H9 (cell line): ENCODE measurements around the gene VAV1. TPM values are rescaled to one million over a fixed set of nuclear protein-coding genes. Genes with fewer than 3 reads are reported as not detected.

Experiments
- DNase-seq: peaks from one replicate; pipeline ENCODE4 v3.0.0-alpha.2; 2017
- H2AFZ ChIP-seq: one replicate; pipeline ENCODE4 v1.6.1; 2013; ENCODE audit warnings: mild to moderate bottlenecking, low read length, control low read depth, moderate library complexity
- H2AK5ac ChIP-seq: 2 replicates; pipeline ENCODE4 v1.6.1; 2013; ENCODE audit warnings: low read length, control low read depth, mixed read lengths; ENCODE audit not compliant: insufficient read length
- H2BK120ac ChIP-seq: one replicate; pipeline ENCODE4 v1.6.1; 2013; ENCODE audit warnings: low read depth, mild to moderate bottlenecking, low read length, control low read depth, inconsistent platforms; ENCODE audit not compliant: poor library complexity, severe bottlenecking
- H2BK12ac ChIP-seq: 2 replicates; pipeline ENCODE4 v1.6.1; 2013; ENCODE audit warnings: low read length, control low read depth, mixed read lengths, low read depth; ENCODE audit not compliant: insufficient read length
- H2BK15ac ChIP-seq: 2 replicates; pipeline ENCODE4 v1.6.1; 2013; ENCODE audit warnings: low read depth, low read length, control low read depth
- H2BK20ac ChIP-seq: one replicate; pipeline ENCODE4 v1.6.1; 2013; ENCODE audit warnings: low read depth, mild to moderate bottlenecking, low read length, control low read depth, inconsistent platforms; ENCODE audit not compliant: poor library complexity, severe bottlenecking
- H2BK5ac ChIP-seq: 2 replicates; pipeline ENCODE4 v1.6.1; 2013; ENCODE audit warnings: low read length, control low read depth, mixed read lengths; ENCODE audit not compliant: insufficient read length
- H3K14ac ChIP-seq: 2 replicates; pipeline ENCODE4 v1.6.1; 2013; ENCODE audit warnings: low read length, control low read depth; ENCODE audit not compliant: insufficient read depth
- H3K18ac ChIP-seq: 2 replicates; pipeline ENCODE4 v1.6.1; 2013; ENCODE audit warnings: low read depth, mild to moderate bottlenecking, mixed read lengths, low read length, control low read depth; ENCODE audit not compliant: insufficient read length
- H3K23ac ChIP-seq: 2 replicates; pipeline ENCODE4 v1.6.1; 2013; ENCODE audit warnings: low read length, control low read depth, mixed read lengths, low read depth; ENCODE audit not compliant: insufficient read length
- H3K23me2 ChIP-seq: 2 replicates; pipeline ENCODE4 v1.6.1; 2013; ENCODE audit warnings: low read depth, mild to moderate bottlenecking, mixed read lengths, low read length, control low read depth; ENCODE audit not compliant: insufficient read length, poor library complexity, severe bottlenecking
- H3K27ac ChIP-seq: 2 replicates; pipeline ENCODE4 v1.5.1; 2013; ENCODE audit warnings: low read length, control low read depth, mixed read lengths, low read depth; ENCODE audit not compliant: insufficient read length
- H3K27me3 ChIP-seq: 2 replicates; pipeline ENCODE4 v1.6.1; 2013; ENCODE audit warnings: low read length, control low read depth, inconsistent platforms; ENCODE audit not compliant: insufficient read depth
- H3K4ac ChIP-seq: 2 replicates; pipeline ENCODE4 v1.6.1; 2013; ENCODE audit warnings: low read depth, mild to moderate bottlenecking, control low read depth, inconsistent platforms, low read length, moderate library complexity
- H3K4me1 ChIP-seq: 2 replicates; pipeline ENCODE4 v1.6.1; 2013; ENCODE audit warnings: low read length, control low read depth, inconsistent platforms; ENCODE audit not compliant: insufficient read depth
- H3K4me2 ChIP-seq: 2 replicates; pipeline ENCODE4 v1.6.1; 2013; ENCODE audit warnings: low read length, control low read depth, mixed read lengths; ENCODE audit not compliant: insufficient read length, insufficient read depth
- H3K56ac ChIP-seq: 2 replicates; pipeline ENCODE4 v1.6.1; 2013; ENCODE audit warnings: low read depth, mild to moderate bottlenecking, mixed read lengths, low read length, control low read depth; ENCODE audit not compliant: insufficient read length
- H3K79me1 ChIP-seq: 2 replicates; pipeline ENCODE4 v1.6.1; 2013; ENCODE audit warnings: low read depth, mild to moderate bottlenecking, moderate library complexity, low read length, control low read depth, inconsistent platforms; ENCODE audit not compliant: insufficient read depth, poor library complexity, severe bottlenecking
- H3K79me2 ChIP-seq: 2 replicates; pipeline ENCODE4 v1.6.1; 2013; ENCODE audit warnings: low read length, control low read depth, inconsistent platforms; ENCODE audit not compliant: insufficient read depth
- H3K9ac ChIP-seq: 2 replicates; pipeline ENCODE4 v1.6.1; 2013; ENCODE audit warnings: low read length, control low read depth, mixed read lengths; ENCODE audit not compliant: insufficient read length; ENCODE audit errors: extremely low read depth
- H3K9me3 ChIP-seq: one replicate; pipeline ENCODE4 v1.6.1; 2013; ENCODE audit warnings: low read depth, low read length, inconsistent platforms; ENCODE audit not compliant: control insufficient read depth
- H3T11ph ChIP-seq: one replicate; pipeline ENCODE4 v1.6.1; 2013; ENCODE audit warnings: mild to moderate bottlenecking, low read length, control low read depth, inconsistent platforms
- H4K20me1 ChIP-seq: one replicate; pipeline ENCODE4 v1.6.1; 2013; ENCODE audit not compliant: control insufficient read depth, insufficient read length, insufficient read depth
- H4K5ac ChIP-seq: 2 replicates; pipeline ENCODE4 v1.6.1; 2013; ENCODE audit warnings: low read depth, mild to moderate bottlenecking, mixed read lengths, low read length, control low read depth; ENCODE audit not compliant: insufficient read length
- H4K8ac ChIP-seq: replicated peaks from 2 replicates; pipeline ENCODE4 v1.6.1; 2013; ENCODE audit warnings: low read length, control low read depth, mixed read lengths, low read depth; ENCODE audit not compliant: insufficient read length
- H4K91ac ChIP-seq: 2 replicates; pipeline ENCODE4 v1.6.1; 2013; ENCODE audit warnings: low read depth, mild to moderate bottlenecking, moderate library complexity, mixed read lengths, low read length, control low read depth; ENCODE audit not compliant: insufficient read length
- H3K27ac Mint-ChIP-seq, 3 experiments: 2 replicates in 2 of 3; 3 replicates in 1 of 3; pipeline ENCODE4 v1.8.0; 2020 to 2021; ENCODE audit warnings: mixed read lengths in 3 of 3, mild to moderate bottlenecking in 1 of 3, moderate library complexity in 1 of 3
- H3K27me3 Mint-ChIP-seq: 2 replicates; pipeline ENCODE4 v1.8.0; 2021; ENCODE audit warnings: low read depth, mild to moderate bottlenecking, moderate library complexity, mixed read lengths
- H3K36me3 Mint-ChIP-seq, 3 experiments: 2 replicates in 2 of 3; 3 replicates in 1 of 3; pipeline ENCODE4 v1.8.0; 2020 to 2021; ENCODE audit warnings: low read depth in 3 of 3, mixed read lengths in 3 of 3; ENCODE audit not compliant: insufficient read depth in 1 of 3
- H3K4me1 Mint-ChIP-seq, 2 experiments: 2 replicates each; pipeline ENCODE4 v1.8.0; 2020; ENCODE audit warnings: mixed read lengths in 2 of 2
- H3K4me3 Mint-ChIP-seq, 2 experiments: 2 replicates in 1 of 2; 3 replicates in 1 of 2; pipeline ENCODE4 v1.8.0; 2020 to 2021; ENCODE audit warnings: mild to moderate bottlenecking in 2 of 2, mixed read lengths in 2 of 2, moderate library complexity in 1 of 2
- H3K9me3 Mint-ChIP-seq, 2 experiments: 2 replicates in 1 of 2; 3 replicates in 1 of 2; pipeline ENCODE4 v1.8.0; 2020; ENCODE audit warnings: mild to moderate bottlenecking in 2 of 2, mixed read lengths in 2 of 2, moderate library complexity in 1 of 2
- WGBS: extraction: QIAGEN DNeasy Blood & Tissue Kit; methylation state at CpG from one replicate; pipeline ENCODE4 v1.1.7; 2013; ENCODE audit warnings: missing lambda C conversion rate, low lambda C conversion rate, mixed read lengths; ENCODE audit not compliant: insufficient read length; ENCODE audit errors: extremely low coverage; 5-methylcytosine and 5-hydroxymethylcytosine counted together
- total RNA-seq: library from RNA; stranded (reverse); gene quantifications from 2 replicates; pipeline ENCODE4 v1.2.1, GENCODE V29; 2021
- TF ChIP-seq, protein P1 (sequence below): fragments of 200-600 bp; sonication (generic); conservative IDR thresholded peaks from 3 replicates; pipeline ENCODE4 v1.8.0; 2021; ENCODE audit warnings: antibody characterized with exemption, mild to moderate bottlenecking

Gene VAV1
- total RNA-seq, 1 experiment from 2014 or later = 0.90 TPM

- Mint-ChIP-seq H3K36me3 (peaks cover 0 to 4% (median 0%) of the 10 kb centered on the region in 3 experiments; a peak in 2 of 7 replicates), H3K27ac (peak overlapping the region in 1 of 3 experiments; percentile 97; a peak in 2 of 7 replicates), H3K4me1 (peaks cover 19 to 23% of the 10 kb centered on the region in 2 experiments), H3K4me3 (peak overlapping the region; percentile 81 to 91), H3K27me3 (no peaks in the 10 kb centered on the region), H3K9me3 (peaks cover 0 to 5% of the 10 kb centered on the region in 2 experiments; a peak in 3 of 5 replicates)
- no CpG with 5 or more reads among the region's 15 CpGs for WGBS
- Histone ChIP-seq H2BK20ac (no peak overlapping the region), H4K5ac (no peak overlapping the region), H3K27ac (no peak overlapping the region), H2BK5ac (no peak overlapping the region), H3K14ac (no peak overlapping the region), H2BK12ac (no peak overlapping the region), H2AK5ac (no peak overlapping the region), H3K79me1 (no peaks in the 10 kb centered on the region), H3K18ac (peak overlapping the region; percentile 24), H3K56ac (no peak overlapping the region), H2AFZ (no peak overlapping the region), H3K79me2 (no peaks in the 10 kb centered on the region; the same call in 1 of the 2 replicates), H2BK120ac (no peak overlapping the region), H3K23ac (no peak overlapping the region), H3K4me2 (peak overlapping the region; percentile 98), H2BK15ac (no peak overlapping the region), H4K20me1 (peaks cover 5% of the 10 kb centered on the region), H3K23me2 (peaks cover 16% of the 10 kb centered on the region), H3K9ac (peak overlapping the region; percentile 79), H3K4me1 (0 out of 2 replicates have a peak, but pooled peaks cover 2% of the 10 kb centered on the region), H3T11ph (no peak overlapping the region), H4K8ac (no peak overlapping the region), H3K27me3 (no peaks in the 10 kb centered on the region), H3K9me3 (no peaks in the 10 kb centered on the region), H3K4ac (no peak overlapping the region), H4K91ac (no peak overlapping the region)
- DNase-seq = no peak
- TF ChIP-seq, protein P1, sequence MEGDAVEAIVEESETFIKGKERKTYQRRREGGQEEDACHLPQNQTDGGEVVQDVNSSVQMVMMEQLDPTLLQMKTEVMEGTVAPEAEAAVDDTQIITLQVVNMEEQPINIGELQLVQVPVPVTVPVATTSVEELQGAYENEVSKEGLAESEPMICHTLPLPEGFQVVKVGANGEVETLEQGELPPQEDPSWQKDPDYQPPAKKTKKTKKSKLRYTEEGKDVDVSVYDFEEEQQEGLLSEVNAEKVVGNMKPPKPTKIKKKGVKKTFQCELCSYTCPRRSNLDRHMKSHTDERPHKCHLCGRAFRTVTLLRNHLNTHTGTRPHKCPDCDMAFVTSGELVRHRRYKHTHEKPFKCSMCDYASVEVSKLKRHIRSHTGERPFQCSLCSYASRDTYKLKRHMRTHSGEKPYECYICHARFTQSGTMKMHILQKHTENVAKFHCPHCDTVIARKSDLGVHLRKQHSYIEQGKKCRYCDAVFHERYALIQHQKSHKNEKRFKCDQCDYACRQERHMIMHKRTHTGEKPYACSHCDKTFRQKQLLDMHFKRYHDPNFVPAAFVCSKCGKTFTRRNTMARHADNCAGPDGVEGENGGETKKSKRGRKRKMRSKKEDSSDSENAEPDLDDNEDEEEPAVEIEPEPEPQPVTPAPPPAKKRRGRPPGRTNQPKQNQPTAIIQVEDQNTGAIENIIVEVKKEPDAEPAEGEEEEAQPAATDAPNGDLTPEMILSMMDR = no peak
Measured at GRCh38 chr19:6767081-6767356, 5.5 kb upstream of the VAV1 start.
